ENCODE measurements around the gene NCOA7.

GRCh38 chr6:125784365-125784764 lies 6.4 kb upstream of the NCOA7 start:
- TF ChIP-seq SP1 (IDR thresholded peaks at IDR 0.05) = no peak
- no peak for TF ChIP-seq REST (IDR thresholded peaks at IDR 0.05)
- no peak for TF ChIP-seq CTCF (IDR thresholded peaks at IDR 0.05; ENCODE audit: low read depth, low read length, missing input control)
- TF ChIP-seq EGR1 (IDR thresholded peaks at IDR 0.05; ENCODE audit: low read depth in 2 of 2) = no peak
- TF ChIP-seq TAF1 (conservative IDR thresholded peaks at IDR 0.05) = no peak
- TF ChIP-seq GABPA (IDR thresholded peaks at IDR 0.05 in 1 of 2, conservative IDR thresholded peaks at IDR 0.05 in 1 of 2) = no peak
- no peak for TF ChIP-seq RAD21 (IDR thresholded peaks at IDR 0.05)
- TF ChIP-seq YY1 (IDR thresholded peaks at IDR 0.05) = no peak
- TF ChIP-seq MAX (IDR thresholded peaks at IDR 0.05) = no peak
- no peak for TF ChIP-seq RXRA (IDR thresholded peaks at IDR 0.05)
- TF ChIP-seq ZBTB33 (IDR thresholded peaks at IDR 0.05) = no peak
- no peak for TF ChIP-seq ATF3 (IDR thresholded peaks at IDR 0.05)
- no peak for TF ChIP-seq JUND (IDR thresholded peaks at IDR 0.05)

Measured in liver (tissue), 3 donors.